Endothelial cell of umbilical vein (primary cell): Measurements from ENCODE around the gene TAOK1.

Experiments used
- EZH2 ChIP-seq: IDR thresholded peaks from 2 replicates; pipeline ENCODE4 v1.6.1; 2012; ENCODE audit warnings: borderline replicate concordance, low read depth, mild to moderate bottlenecking, moderate library complexity, low read length, inconsistent platforms; ENCODE audit not compliant: severe bottlenecking
- JUN ChIP-seq: IDR thresholded peaks from 2 replicates; pipeline ENCODE4 v1.6.1; 2011; ENCODE audit warnings: borderline replicate concordance, low read depth; ENCODE audit not compliant: insufficient read length, insufficient read depth
- MYC ChIP-seq: IDR thresholded peaks from one replicate; pipeline ENCODE4 v1.6.1; 2011; ENCODE audit warnings: mild to moderate bottlenecking, low read depth, low read length
- POLR2A ChIP-seq: IDR thresholded peaks from 2 replicates; pipeline ENCODE4 v1.6.1; 2012; ENCODE audit warnings: low read depth, mild to moderate bottlenecking, control low read depth, low read length
- POLR2AphosphoS5 ChIP-seq: IDR thresholded peaks from 2 replicates; pipeline ENCODE4 v1.6.1; 2012; ENCODE audit warnings: low read depth, mild to moderate bottlenecking, control low read depth, low read length, moderate library complexity; ENCODE audit not compliant: insufficient read depth
- TF ChIP-seq, protein P1 (sequence below), 2 donors: IDR thresholded peaks; 1 replicate in 1 of 2; 2 replicates in 1 of 2; pipeline ENCODE4 v1.5.1; 2011; ENCODE audit warnings: low read length in 2 of 2, mild to moderate bottlenecking in 2 of 2, moderate library complexity in 2 of 2, control low read depth in 1 of 2, inconsistent platforms in 1 of 2, low read depth in 1 of 2; ENCODE audit not compliant: insufficient read depth in 1 of 2; ENCODE audit errors: extremely low read depth in 1 of 2

DNA sequence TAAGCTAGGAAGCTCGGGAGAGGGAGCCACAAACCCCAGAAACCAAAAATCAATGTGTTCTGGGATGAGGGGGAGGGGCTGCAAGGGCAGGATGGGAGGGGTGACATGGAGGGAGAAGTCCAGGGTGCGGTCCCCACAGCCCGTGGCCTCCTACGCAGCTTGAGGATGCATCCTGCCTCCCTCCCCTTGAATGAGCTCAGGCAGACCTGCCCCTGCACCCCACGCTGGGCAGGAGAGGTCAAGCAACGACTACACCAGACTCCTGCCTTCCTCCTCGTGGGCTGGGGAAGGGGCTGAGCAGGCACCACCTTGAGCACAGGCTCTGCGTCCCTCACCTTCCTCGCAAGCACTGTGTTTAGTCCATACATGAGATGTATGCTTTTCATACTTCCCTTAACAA, 206.6 kb downstream of the TAOK1 start:
- TF ChIP-seq, protein P1, sequence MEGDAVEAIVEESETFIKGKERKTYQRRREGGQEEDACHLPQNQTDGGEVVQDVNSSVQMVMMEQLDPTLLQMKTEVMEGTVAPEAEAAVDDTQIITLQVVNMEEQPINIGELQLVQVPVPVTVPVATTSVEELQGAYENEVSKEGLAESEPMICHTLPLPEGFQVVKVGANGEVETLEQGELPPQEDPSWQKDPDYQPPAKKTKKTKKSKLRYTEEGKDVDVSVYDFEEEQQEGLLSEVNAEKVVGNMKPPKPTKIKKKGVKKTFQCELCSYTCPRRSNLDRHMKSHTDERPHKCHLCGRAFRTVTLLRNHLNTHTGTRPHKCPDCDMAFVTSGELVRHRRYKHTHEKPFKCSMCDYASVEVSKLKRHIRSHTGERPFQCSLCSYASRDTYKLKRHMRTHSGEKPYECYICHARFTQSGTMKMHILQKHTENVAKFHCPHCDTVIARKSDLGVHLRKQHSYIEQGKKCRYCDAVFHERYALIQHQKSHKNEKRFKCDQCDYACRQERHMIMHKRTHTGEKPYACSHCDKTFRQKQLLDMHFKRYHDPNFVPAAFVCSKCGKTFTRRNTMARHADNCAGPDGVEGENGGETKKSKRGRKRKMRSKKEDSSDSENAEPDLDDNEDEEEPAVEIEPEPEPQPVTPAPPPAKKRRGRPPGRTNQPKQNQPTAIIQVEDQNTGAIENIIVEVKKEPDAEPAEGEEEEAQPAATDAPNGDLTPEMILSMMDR (IDR thresholded peaks at IDR 0.05; ENCODE audit: extremely low read depth in 1 of 2, insufficient read depth in 1 of 2, low read depth in 1 of 2, low read length in 2 of 2), result no peak
- no peak for TF ChIP-seq POLR2A
- no peak for TF ChIP-seq POLR2AphosphoS5
- TF ChIP-seq EZH2, result no peak
- TF ChIP-seq JUN, result no peak
- no peak for TF ChIP-seq MYC
